GM19099 (cell line): ENCODE data around the gene ACAD9.

Source experiments
- POLR2A ChIP-seq: IDR thresholded peaks from 3 replicates; pipeline ENCODE4 v1.6.1; 2011; ENCODE audit warnings: low read depth; ENCODE audit not compliant: insufficient read length; ENCODE audit errors: extremely low read depth

The ACAD9 gene

DNA sequence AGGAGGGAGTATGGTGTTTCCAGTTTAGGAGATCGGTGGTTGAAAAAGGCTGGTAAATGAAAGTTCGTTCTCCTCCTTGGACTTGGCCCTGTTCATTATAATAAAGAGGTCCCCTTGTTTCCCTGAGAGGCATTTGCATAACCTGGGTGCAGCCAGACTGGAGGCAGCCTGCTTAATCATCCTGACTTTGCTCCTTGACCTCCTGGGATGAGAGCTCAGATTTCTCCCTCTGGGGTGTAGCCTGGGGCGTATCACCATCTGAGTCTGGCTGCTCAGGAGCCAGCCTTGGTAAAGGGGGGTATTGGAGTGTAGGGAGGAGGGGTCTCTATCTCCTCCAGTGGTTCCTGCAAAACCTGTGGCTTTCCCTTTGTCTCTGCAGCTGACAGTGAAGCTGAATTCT, 21.3 kb upstream of the ACAD9 start:
- TF ChIP-seq POLR2A, result no peak

DNA sequence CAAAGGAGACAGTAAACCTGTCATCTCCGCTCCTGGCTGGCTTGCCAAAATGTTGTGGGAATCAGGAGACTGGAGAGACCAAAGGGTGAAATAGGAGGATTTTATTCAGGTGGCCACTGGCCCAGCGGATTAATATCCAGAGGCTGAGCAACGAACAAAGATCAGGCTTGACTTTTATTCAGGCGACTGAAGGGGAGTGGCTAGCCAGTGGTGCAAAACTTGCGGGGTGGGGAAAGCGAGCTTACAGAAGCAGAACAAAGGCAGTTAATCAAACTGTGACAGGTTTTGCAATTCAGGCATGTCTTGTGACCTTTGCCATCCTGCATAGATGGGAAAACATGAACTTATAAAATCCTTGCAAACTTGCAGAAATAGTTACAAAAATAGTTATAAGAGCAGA, 19.8 kb upstream of the ACAD9 start:
- TF ChIP-seq POLR2A, result no peak

GRCh38 chr3:128861491-128861890, 17.9 kb upstream of the ACAD9 start:
- TF ChIP-seq POLR2A, result no peak

GRCh38 chr3:128863560-128863959, 15.9 kb upstream of the ACAD9 start:
- no peak for TF ChIP-seq POLR2A

GRCh38 chr3:128864351-128864811, 15.0 kb upstream of the ACAD9 start:
- no peak for TF ChIP-seq POLR2A

- TF ChIP-seq POLR2A, result no peak
Observed at GRCh38 chr3:128867200-128868125, 12.0 kb upstream of the ACAD9 start.

DNA sequence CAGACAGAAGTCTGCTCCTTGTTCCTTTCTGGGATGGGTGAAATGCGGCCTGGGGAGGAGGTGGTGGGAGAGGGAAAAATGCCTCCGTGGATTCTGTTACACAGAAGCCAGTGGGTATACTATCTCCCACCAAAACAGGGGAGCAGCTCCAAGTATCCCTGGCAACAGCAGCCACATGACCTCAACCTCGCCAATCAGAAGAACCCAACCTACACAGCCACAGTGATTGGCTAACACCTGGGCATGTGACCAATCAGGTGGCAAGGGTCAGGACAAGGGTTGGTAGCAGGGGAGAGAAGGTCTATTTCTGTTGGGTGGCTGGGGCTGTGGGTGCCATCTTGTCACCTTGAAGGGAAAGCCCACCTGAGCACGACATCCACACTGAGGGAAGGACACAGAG, 9.1 kb upstream of the ACAD9 start:
- TF ChIP-seq POLR2A, result no peak

GRCh38 chr3:128872282-128872681, 7.1 kb upstream of the ACAD9 start:
- no peak for TF ChIP-seq POLR2A

GRCh38 chr3:128872744-128873143, 6.7 kb upstream of the ACAD9 start:
- no peak for TF ChIP-seq POLR2A

- TF ChIP-seq POLR2A, result no peak
Observed at GRCh38 chr3:128873244-128874022, 6.0 kb upstream of the ACAD9 start.

DNA sequence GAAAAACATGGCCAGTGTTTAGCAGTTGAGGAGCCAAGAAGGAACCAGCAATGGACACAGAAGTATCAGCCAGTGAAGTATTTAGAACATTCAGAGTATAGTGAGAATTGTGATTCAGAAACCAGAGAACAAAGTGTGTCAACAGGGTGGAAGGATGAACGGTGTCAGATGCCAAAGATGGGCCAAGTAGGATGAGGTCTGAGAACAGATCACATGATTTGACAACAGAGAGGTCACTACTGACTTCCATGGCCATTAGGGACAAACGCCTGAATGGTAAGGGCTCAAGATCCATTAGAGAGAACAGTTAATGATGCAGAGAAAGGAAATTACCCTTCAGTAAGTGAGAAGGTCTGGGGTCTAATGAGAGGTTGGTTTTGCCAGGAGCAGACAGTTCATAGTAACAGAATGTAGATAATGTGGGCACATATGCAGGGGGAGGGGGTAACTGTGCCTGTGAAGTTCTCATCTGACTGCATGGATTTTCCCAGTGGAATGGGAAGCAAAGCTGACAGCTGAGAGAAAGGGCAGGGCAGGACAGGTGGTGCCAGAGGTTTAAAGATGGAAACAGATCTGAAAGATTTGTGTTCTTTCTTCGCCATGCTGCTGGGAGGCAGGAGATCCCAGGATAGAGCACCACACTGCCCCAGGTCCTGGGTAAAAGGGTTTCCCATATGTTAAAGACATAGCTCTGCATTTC, 4.8 kb upstream of the ACAD9 start:
- no peak for TF ChIP-seq POLR2A

GRCh38 chr3:128875556-128876120, 3.8 kb upstream of the ACAD9 start:
- no peak for TF ChIP-seq POLR2A

- no peak for TF ChIP-seq POLR2A
Observed at GRCh38 chr3:128878011-128878457, 1.4 kb upstream of the ACAD9 start.

- TF ChIP-seq POLR2A, result no peak
Observed at GRCh38 chr3:128878556-128879124, 780 bp upstream of the ACAD9 start.
